ENCODE data around the gene IFNG-AS1.
A peak's percentile ranks its signal among the peaks of the same experiment; 100 is the strongest.

Gene IFNG-AS1

GRCh38 chr12:68040450-68041075, 51.3 kb downstream of the IFNG-AS1 start:
- peak; percentile 61 to 88 for DNase-seq

- DNase-seq: peak in 1 of 2 experiments; percentile 34
Measured at GRCh38 chr12:68042212-68042699, 53.0 kb downstream of the IFNG-AS1 start.

GRCh38 chr12:68043435-68043834, 54.2 kb downstream of the IFNG-AS1 start:
- DNase-seq: no peak

- no peak for DNase-seq
Measured at GRCh38 chr12:68048648-68049297, 59.5 kb downstream of the IFNG-AS1 start.

- peak; percentile 79 for DNase-seq
Measured at GRCh38 chr12:68056300-68056699, 67.1 kb downstream of the IFNG-AS1 start.

GRCh38 chr12:68063900-68064590, 74.8 kb downstream of the IFNG-AS1 start:
- DNase-seq: no peak

GRCh38 chr12:68065163-68065562, 75.9 kb downstream of the IFNG-AS1 start:
- no peak for DNase-seq

GRCh38 chr12:68065687-68066086, 76.4 kb downstream of the IFNG-AS1 start:
- DNase-seq: no peak

GRCh38 chr12:68067762-68068376, 78.6 kb downstream of the IFNG-AS1 start:
- peak in 1 of 2 experiments; percentile 5 for DNase-seq

GRCh38 chr12:68069275-68069674, 80.0 kb downstream of the IFNG-AS1 start:
- no peak for DNase-seq

Measured in NCI-H526 (cell line).